GM12892 (cell line): Measurements from ENCODE around the gene RAB3GAP2.

Experiments
- POLR2A ChIP-seq: IDR thresholded peaks from 2 replicates; pipeline ENCODE4 v1.6.1; 2011; ENCODE audit warnings: low read depth, low read length, control low read depth
- POLR2AphosphoS5 ChIP-seq: IDR thresholded peaks from 2 replicates; pipeline ENCODE4 v1.6.1; 2011; ENCODE audit warnings: low read depth, low read length, control low read depth
- TAF1 ChIP-seq: IDR thresholded peaks from 2 replicates; pipeline ENCODE4 v1.6.1; 2011; ENCODE audit warnings: low read depth, mild to moderate bottlenecking, control low read depth, low read length, borderline replicate concordance

- TF ChIP-seq POLR2A: no peak
- TF ChIP-seq POLR2AphosphoS5: no peak
- no peak for TF ChIP-seq TAF1
Measured at GRCh38 chr1:220156620-220157146, 115.6 kb downstream of the RAB3GAP2 start.
